Measurements from ENCODE around the gene TTC13.
A peak's percentile ranks its signal among the peaks of the same experiment; 100 is the strongest.

Gene TTC13

GRCh38 chr1:230965535-230965934 is 13.1 kb downstream of the TTC13 start:
- ChIA-PET POLR2A (no interaction called here), CTCF (interaction anchor here (0.8 kb wide), 1 partner anchor 13 kb away, joined by 3 read pairs; no protein-coding TSS in a partner anchor)

GRCh38 chr1:230964896-230965295 is 13.8 kb downstream of the TTC13 start:
- ChIA-PET CTCF (no interaction called here), POLR2A (no interaction called here)
- TF ChIP-seq CTCF (IDR thresholded peaks at IDR 0.05; ENCODE audit: control extremely low read depth, extremely low read depth, low read depth, missing control alignments): no peak
- no peak for DNase-seq (ENCODE audit: extremely low spot score)

More at GRCh38 chr1:230965535-230965934, 13.1 kb downstream of the TTC13 start:
- TF ChIP-seq CTCF (IDR thresholded peaks at IDR 0.05; ENCODE audit: control extremely low read depth, extremely low read depth, low read depth, missing control alignments): no peak
- DNase-seq (ENCODE audit: extremely low spot score): no peak

- no peak for DNase-seq (ENCODE audit: extremely low spot score)
- CTCF ChIA-PET: interaction anchor here (1.0 to 2.4 kb wide), 10 partner anchors 9 to 42 kb away, joined by 3 to 9 read pairs (median 4); no protein-coding TSS in a partner anchor
- TF ChIP-seq CTCF (IDR thresholded peaks at IDR 0.05; ENCODE audit: control extremely low read depth, extremely low read depth, low read depth, missing control alignments): no peak
- POLR2A ChIA-PET: no interaction called here
These were observed 20.3 kb downstream of the TTC13 start for GRCh38 chr1:230958370-230958769.

GRCh38 chr1:230957580-230957989 is 21.1 kb downstream of the TTC13 start:
- ChIA-PET POLR2A (no interaction called here), CTCF (interaction anchor here (1.0 to 2.4 kb wide), 9 partner anchors 9 to 41 kb away, joined by 3 to 9 read pairs (median 4); no protein-coding TSS in a partner anchor)
- TF ChIP-seq CTCF (IDR thresholded peaks at IDR 0.05; ENCODE audit: control extremely low read depth, extremely low read depth, low read depth, missing control alignments): no peak
- DNase-seq (ENCODE audit: extremely low spot score): peak; percentile 46

- ChIA-PET POLR2A (no interaction called here), CTCF (interaction anchor here (0.7 to 2.2 kb wide), 7 partner anchors 8 to 309 kb away, joined by 3 to 7 read pairs (median 3); partner anchors contain the start of gene ARV1)
- DNase-seq (ENCODE audit: extremely low spot score): no peak
These were observed 28.3 kb downstream of the TTC13 start for GRCh38 chr1:230950404-230950803.

GRCh38 chr1:230948903-230949302 is 29.8 kb downstream of the TTC13 start:
- DNase-seq (ENCODE audit: extremely low spot score): no peak
- ChIA-PET POLR2A (no interaction called here), CTCF (interaction anchor here (1.3 to 1.5 kb wide), 2 partner anchors 9 to 31 kb away, joined by 4 to 9 read pairs; no protein-coding TSS in a partner anchor)
- no peak for TF ChIP-seq CTCF (IDR thresholded peaks at IDR 0.05; ENCODE audit: control extremely low read depth, extremely low read depth, low read depth, missing control alignments)

More at GRCh38 chr1:230950404-230950803, 28.3 kb downstream of the TTC13 start:
- no peak for TF ChIP-seq CTCF (IDR thresholded peaks at IDR 0.05; ENCODE audit: control extremely low read depth, extremely low read depth, low read depth, missing control alignments)
